NT2/D1 (cell line): Measurements from ENCODE around the gene KBTBD8.

Experiments
- SUZ12 ChIP-seq: IDR thresholded peaks from 2 replicates; pipeline ENCODE4 v1.6.1; 2011; ENCODE audit not compliant: insufficient read length, insufficient read depth; ENCODE audit errors: extremely low read depth
- ZNF274 ChIP-seq: IDR thresholded peaks from 2 replicates; pipeline ENCODE4 v1.6.1; 2011; ENCODE audit warnings: mild to moderate bottlenecking, low read depth, low read length

DNA sequence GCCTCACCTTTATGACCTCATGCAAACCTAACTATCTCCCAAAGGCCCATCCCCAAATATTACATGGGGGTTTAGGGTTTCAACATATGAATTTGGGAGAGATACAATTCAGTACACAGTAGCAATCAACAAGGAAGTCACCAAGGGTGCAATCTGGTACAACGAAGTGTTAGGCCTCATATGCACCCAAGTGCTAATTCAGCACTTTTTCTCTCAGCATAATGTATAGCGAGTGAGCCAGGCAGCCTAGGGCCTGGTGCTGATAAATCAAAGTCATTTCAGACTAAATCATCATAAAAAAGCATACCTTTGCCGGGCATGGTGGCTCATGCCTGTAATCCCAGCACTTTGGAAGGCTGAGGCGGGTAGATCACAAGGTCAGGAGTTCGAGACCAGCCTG lies 11.7 kb upstream of the KBTBD8 start:
- TF ChIP-seq ZNF274 (no peak), SUZ12 (no peak)
